PC-9 (cell line): ENCODE measurements around the gene SMCO1. TPM values are rescaled to one million over a fixed set of nuclear protein-coding genes. Genes with fewer than 3 reads are reported as not detected.

Source experiments
- BruUV-seq: library from RNA; stranded (reverse); fragments of 400-500 nt; replicated peaks from 2 replicates; lab custom pipeline; 2021; lab: Mats Ljungman, UMichigan
- CTCF ChIA-PET: fragments of 300-600 bp; sonication (Branson Sonifier 250); formaldehyde crosslinking; loops from one replicate; lab custom pipeline; 2022; ENCODE audit warnings: antibody characterized with exemption; lab: Charles Lee
- POLR2A ChIA-PET: fragments of 300-600 bp; sonication (Branson Sonifier 250); formaldehyde crosslinking; loops from one replicate; lab custom pipeline; 2022; ENCODE audit warnings: antibody characterized with exemption; ENCODE audit not compliant: unreplicated experiment; lab: Charles Lee
- DNase-seq, 2 experiments: peaks; one replicate each; pipeline versions ENCODE4 v3.0.0 to v3.0.0-alpha.2; 2015 to 2022; ENCODE audit warnings: mixed read lengths in 1 of 2
- H2AFZ ChIP-seq: fragments of 200-600 bp; sonication (generic); 2 replicates; pipeline ENCODE4 v1.8.1; 2017; ENCODE audit warnings: antibody characterized with exemption
- H3F3A ChIP-seq: fragments of 200-600 bp; sonication (generic); 2 replicates; pipeline ENCODE4 v1.8.1; 2017; ENCODE audit warnings: antibody characterized with exemption, mild to moderate bottlenecking, low read depth; ENCODE audit not compliant: insufficient read depth
- H3K27ac ChIP-seq: fragments of 200-600 bp; sonication (generic); 2 replicates; pipeline ENCODE4 v1.6.1; 2016; ENCODE audit warnings: mixed run types
- H3K27me3 ChIP-seq: fragments of 200-600 bp; sonication (generic); 2 replicates; pipeline ENCODE4 v1.6.1; 2016; ENCODE audit warnings: low read depth, mixed run types; ENCODE audit not compliant: insufficient read depth
- H3K36me3 ChIP-seq: fragments of 200-600 bp; sonication (generic); 2 replicates; pipeline ENCODE4 v1.6.1; 2016; ENCODE audit warnings: low read depth, mixed run types
- H3K4me1 ChIP-seq: fragments of 200-600 bp; sonication (generic); replicated peaks from 2 replicates; pipeline ENCODE4 v1.6.1; 2016; ENCODE audit warnings: mixed run types; ENCODE audit not compliant: insufficient read depth
- H3K4me2 ChIP-seq: fragments of 200-600 bp; sonication (generic); 2 replicates; pipeline ENCODE4 v1.6.1; 2017; ENCODE audit warnings: mixed run types
- H3K4me3 ChIP-seq: fragments of 200-600 bp; sonication (generic); 2 replicates; pipeline ENCODE4 v1.6.1; 2016; ENCODE audit warnings: mixed run types
- H3K79me2 ChIP-seq: fragments of 200-600 bp; sonication (generic); 2 replicates; pipeline ENCODE4 v1.6.1; 2017; ENCODE audit warnings: low read depth, mixed run types
- H3K9me2 ChIP-seq: fragments of 200-600 bp; sonication (generic); 2 replicates; pipeline ENCODE4 v1.8.1; 2017; ENCODE audit warnings: mild to moderate bottlenecking; ENCODE audit not compliant: insufficient read depth
- H3K9me3 ChIP-seq: fragments of 200-600 bp; sonication (generic); 2 replicates; pipeline ENCODE4 v1.8.1; 2016; ENCODE audit warnings: low read depth; ENCODE audit not compliant: insufficient read depth
- H4K20me1 ChIP-seq: fragments of 200-600 bp; sonication (generic); 2 replicates; pipeline ENCODE4 v1.8.1; 2017; ENCODE audit not compliant: insufficient read depth
- CTCF ChIP-seq: fragments of 200-600 bp; sonication (generic); conservative IDR thresholded peaks from 2 replicates; pipeline ENCODE4 v1.6.1; 2017; ENCODE audit warnings: mixed run types, antibody characterized with exemption, mild to moderate bottlenecking, moderate library complexity
- EZH2 ChIP-seq: fragments of 200-600 bp; sonication (generic); IDR thresholded peaks from 2 replicates; pipeline ENCODE4 v1.8.0; 2017; ENCODE audit warnings: antibody characterized with exemption, low read depth
- intact Hi-C: fragments of 100-400 bp; cut with micrococcal nuclease; formaldehyde crosslinking; loops from one replicate; pipeline ENCODE4 v1.10.0; 2022; ENCODE audit not compliant: unreplicated experiment
- total RNA-seq: library from RNA; stranded (reverse); gene quantifications from 2 replicates; pipeline ENCODE4 v1.2.3, GENCODE V29; 2021

SMCO1 gene
- total RNA-seq, 1 experiment from 2014 or later, result not detected

DNA sequence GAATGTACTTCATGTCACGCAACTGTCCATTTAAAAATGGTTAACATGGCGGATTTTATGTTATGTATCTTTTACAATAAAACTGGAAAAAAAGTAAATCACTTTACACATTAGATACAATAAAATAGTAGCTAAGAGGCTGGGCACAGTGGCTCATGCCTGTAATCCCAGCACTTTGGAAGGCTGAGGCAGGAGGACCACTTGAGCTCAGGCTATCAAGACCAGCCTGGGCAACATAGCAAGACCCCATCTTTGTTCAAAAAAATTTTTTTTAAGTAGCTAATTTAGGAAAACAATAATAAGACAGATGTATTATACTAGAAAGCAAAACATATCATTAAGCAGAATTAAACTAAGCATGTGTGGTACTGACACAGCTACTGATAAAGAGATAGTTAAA lies 23.1 kb downstream of the SMCO1 start:
- no peak overlapping the region for H3K27ac ChIP-seq
- ChIA-PET POLR2A (interaction anchor here (0.6 kb wide), 1 partner anchor 12 kb away, joined by 3 read pairs; the partner anchor contains the start of gene RNF168), CTCF (no interaction called here)
- peaks cover 97% of the 10 kb centered on the region for H3K79me2 ChIP-seq
- H3K4me3 ChIP-seq, result no peak overlapping the region
- H3K4me2 ChIP-seq, result no peak overlapping the region
- H2AFZ ChIP-seq, result no peak overlapping the region
- no peaks in the 10 kb centered on the region for H3K9me2 ChIP-seq
- H3K4me1 ChIP-seq, result no peaks in the 10 kb centered on the region
- peaks cover 44% of the 10 kb centered on the region for H4K20me1 ChIP-seq
- H3F3A ChIP-seq, result peaks cover 19% of the 10 kb centered on the region
- no TSS peak for BruUV-seq
- H3K36me3 ChIP-seq, result peaks cover 38% of the 10 kb centered on the region
- no peak for DNase-seq
- no peaks in the 10 kb centered on the region for H3K27me3 ChIP-seq
- H3K9me3 ChIP-seq, result no peaks in the 10 kb centered on the region
- intact Hi-C loops, result no loop called here
- TF ChIP-seq EZH2, result no peak

DNA sequence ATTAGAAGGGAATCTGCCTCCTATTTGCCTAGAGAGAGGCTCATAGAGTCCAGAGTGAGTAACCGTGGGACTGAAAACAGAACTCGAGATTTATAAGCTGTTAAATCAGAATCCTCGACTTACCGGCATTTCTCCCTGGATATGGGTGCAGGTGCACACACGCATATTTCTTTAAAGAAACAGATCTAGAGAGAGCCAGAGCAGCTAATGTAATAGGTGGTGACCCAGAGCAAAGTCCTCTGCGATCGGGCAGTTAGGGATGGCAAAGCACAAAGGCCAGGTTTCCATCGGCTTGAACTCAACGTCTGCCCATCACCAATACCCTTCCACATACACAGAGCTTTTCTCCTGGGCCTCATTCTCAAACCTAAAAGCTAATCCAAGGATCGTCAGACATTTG lies 25.4 kb downstream of the SMCO1 start:
- Histone ChIP-seq H3K4me2 (no peak overlapping the region), H3K27ac (no peak overlapping the region), H3K27me3 (no peaks in the 10 kb centered on the region), H3K9me2 (no peaks in the 10 kb centered on the region), H3F3A (peaks cover 25% of the 10 kb centered on the region), H3K9me3 (no peaks in the 10 kb centered on the region), H3K4me3 (no peak overlapping the region), H3K36me3 (peaks cover 35% of the 10 kb centered on the region), H3K4me1 (no peaks in the 10 kb centered on the region), H2AFZ (no peak overlapping the region), H4K20me1 (peaks cover 52% of the 10 kb centered on the region), H3K79me2 (peaks cover 85% of the 10 kb centered on the region)
- POLR2A ChIA-PET, result interaction anchor here (0.7 kb wide), 1 partner anchor 33 kb away, joined by 19 read pairs; no protein-coding TSS in a partner anchor
- CTCF ChIA-PET, result no interaction called here
- no TSS peak for BruUV-seq
- no peak for DNase-seq
- TF ChIP-seq EZH2 (no peak), CTCF (no peak)
- intact Hi-C loops, result no loop called here

GRCh38 chr3:196486263-196486662 lies 28.9 kb downstream of the SMCO1 start:
- Histone ChIP-seq H3K27ac (no peak overlapping the region), H3K4me2 (no peak overlapping the region), H3K36me3 (peaks cover 51% of the 10 kb centered on the region), H3K4me1 (0 out of 2 replicates have a peak, but pooled peaks cover 6% of the 10 kb centered on the region), H3K4me3 (no peak overlapping the region), H3F3A (peaks cover 43% of the 10 kb centered on the region), H3K9me3 (no peaks in the 10 kb centered on the region), H3K27me3 (no peaks in the 10 kb centered on the region), H2AFZ (no peak overlapping the region), H4K20me1 (peaks cover 35% of the 10 kb centered on the region), H3K79me2 (peaks cover 50% of the 10 kb centered on the region), H3K9me2 (no peaks in the 10 kb centered on the region)
- intact Hi-C loops, result no loop called here
- TF ChIP-seq EZH2 (no peak), CTCF (peak; percentile 57; the same call in 1 of the 2 replicates)
- ChIA-PET CTCF (interaction anchor here (0.7 to 1.1 kb wide), 3 partner anchors 37 to 100 kb away, joined by 3 to 6 read pairs (median 5); no protein-coding TSS in a partner anchor), POLR2A (interaction anchor here (0.6 kb wide), 1 partner anchor 417 kb away, joined by 5 read pairs; no protein-coding TSS in a partner anchor)
- DNase-seq, result no peak
- no TSS peak for BruUV-seq
